Stomach (tissue), 4 donors: ENCODE results near the gene TFB1M.

Experiments
- EP300 ChIP-seq: sonication (generic); formaldehyde crosslinking; IDR thresholded peaks from one replicate; pipeline ENCODE4 v1.6.1; 2017; ENCODE audit warnings: antibody characterized with exemption
- POLR2A ChIP-seq, 4 donors: fragments of 450-650 bp; IDR thresholded peaks; one replicate each; pipeline ENCODE4 v1.6.1; 2016; ENCODE audit warnings: antibody characterized with exemption in 4 of 4, control low read depth in 2 of 4, mild to moderate bottlenecking in 1 of 4, moderate library complexity in 1 of 4
- POLR2AphosphoS5 ChIP-seq, 3 donors: sonication (generic); formaldehyde crosslinking; IDR thresholded peaks; one replicate each; pipeline ENCODE4 v1.6.1; 2016; ENCODE audit warnings: antibody characterized with exemption in 3 of 3
- TF ChIP-seq, protein P1 (sequence below), 7 experiments: fragments of 450-650 bp in 4 of 7; fragments of 200-600 bp in 3 of 7; sonication (generic) in 3 of 7; IDR thresholded peaks; one replicate each; pipeline ENCODE4 v1.5.1; 2016 to 2019; ENCODE audit warnings: antibody characterized with exemption in 7 of 7, control low read depth in 2 of 7, mild to moderate bottlenecking in 1 of 7

DNA sequence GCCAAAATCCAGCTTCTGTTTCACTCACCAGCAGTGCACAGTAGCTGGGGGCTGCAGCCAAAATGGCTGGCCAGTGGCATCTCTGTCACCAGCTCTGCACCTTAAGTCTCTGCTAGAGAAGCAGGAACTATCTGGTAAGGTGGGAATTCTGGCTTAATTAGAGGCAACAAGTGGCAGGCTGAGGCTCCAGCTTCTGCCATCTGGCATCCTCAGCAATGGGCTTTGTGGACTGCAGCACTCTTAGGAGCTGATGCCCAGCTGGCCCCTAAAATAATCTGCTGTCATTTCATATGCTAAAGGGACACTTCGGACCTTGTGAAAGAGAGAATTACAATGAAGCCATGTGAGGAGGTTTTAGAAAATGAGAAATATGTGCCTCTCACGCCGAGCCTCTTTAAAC is 55.1 kb downstream of the TFB1M start:
- TF ChIP-seq, protein P1, sequence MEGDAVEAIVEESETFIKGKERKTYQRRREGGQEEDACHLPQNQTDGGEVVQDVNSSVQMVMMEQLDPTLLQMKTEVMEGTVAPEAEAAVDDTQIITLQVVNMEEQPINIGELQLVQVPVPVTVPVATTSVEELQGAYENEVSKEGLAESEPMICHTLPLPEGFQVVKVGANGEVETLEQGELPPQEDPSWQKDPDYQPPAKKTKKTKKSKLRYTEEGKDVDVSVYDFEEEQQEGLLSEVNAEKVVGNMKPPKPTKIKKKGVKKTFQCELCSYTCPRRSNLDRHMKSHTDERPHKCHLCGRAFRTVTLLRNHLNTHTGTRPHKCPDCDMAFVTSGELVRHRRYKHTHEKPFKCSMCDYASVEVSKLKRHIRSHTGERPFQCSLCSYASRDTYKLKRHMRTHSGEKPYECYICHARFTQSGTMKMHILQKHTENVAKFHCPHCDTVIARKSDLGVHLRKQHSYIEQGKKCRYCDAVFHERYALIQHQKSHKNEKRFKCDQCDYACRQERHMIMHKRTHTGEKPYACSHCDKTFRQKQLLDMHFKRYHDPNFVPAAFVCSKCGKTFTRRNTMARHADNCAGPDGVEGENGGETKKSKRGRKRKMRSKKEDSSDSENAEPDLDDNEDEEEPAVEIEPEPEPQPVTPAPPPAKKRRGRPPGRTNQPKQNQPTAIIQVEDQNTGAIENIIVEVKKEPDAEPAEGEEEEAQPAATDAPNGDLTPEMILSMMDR (IDR thresholded peaks at IDR 0.05), result no peak
- TF ChIP-seq POLR2A (IDR thresholded peaks at IDR 0.05), result no peak
- no peak for TF ChIP-seq POLR2AphosphoS5 (IDR thresholded peaks at IDR 0.05)
- TF ChIP-seq EP300, result no peak
